OCI-LY3 (cell line): ENCODE data around the gene ZBTB49.

ENCODE experiments used
- H2AFZ ChIP-seq: fragments of 200-600, 300-600 bp; shearing (Covaris generic); 2 replicates; pipeline ENCODE4 v1.6.0; 2014; ENCODE audit warnings: antibody characterized with exemption, low read depth, low read length
- H3K27ac ChIP-seq: fragments of 200-600, 300-600 bp; sonication (generic); 2 replicates; pipeline ENCODE4 v1.5.1; 2014; ENCODE audit warnings: mild to moderate bottlenecking, low read length, moderate library complexity, mixed read lengths
- H3K27me3 ChIP-seq: fragments of 200-600, 300-600 bp; sonication (generic); 2 replicates; pipeline ENCODE4 v1.6.1; 2014; ENCODE audit warnings: low read depth, low read length, mixed read lengths
- H3K36me3 ChIP-seq: fragments of 200-600, 300-600 bp; sonication (generic); replicated peaks from 2 replicates; pipeline ENCODE3; 2014; ENCODE audit warnings: low read depth, low read length, mixed read lengths
- H3K4me1 ChIP-seq: fragments of 300-600, 200-600 bp; sonication (generic); 2 replicates; pipeline ENCODE4 v1.6.1; 2014; ENCODE audit warnings: low read length, mixed read lengths
- H3K4me2 ChIP-seq: fragments of 200-600, 300-600 bp; sonication (generic); 2 replicates; pipeline ENCODE4 v1.6.1; 2014; ENCODE audit warnings: low read length, mixed read lengths
- H3K4me3 ChIP-seq: fragments of 300-600, 200-600 bp; sonication (generic); 2 replicates; pipeline ENCODE4 v1.5.1; 2014; ENCODE audit warnings: antibody characterized with exemption, mild to moderate bottlenecking, low read length, moderate library complexity
- H3K79me2 ChIP-seq: fragments of 300-600, 200-600 bp; shearing (Covaris generic); 2 replicates; pipeline ENCODE4 v1.6.1; 2014; ENCODE audit warnings: mild to moderate bottlenecking, low read length, mixed read lengths
- H3K9ac ChIP-seq: fragments of 300-600, 200-600 bp; shearing (Covaris generic); 2 replicates; pipeline ENCODE4 v1.6.0; 2014; ENCODE audit warnings: mild to moderate bottlenecking, low read length, moderate library complexity
- H3K9me3 ChIP-seq: fragments of 200-600, 300-600 bp; shearing (Covaris generic); 2 replicates; pipeline ENCODE4 v1.6.1; 2014; ENCODE audit warnings: low read length, mixed read lengths; ENCODE audit not compliant: insufficient read depth
- H4K20me1 ChIP-seq: fragments of 200-600, 300-600 bp; sonication (generic); 2 replicates; pipeline ENCODE4 v1.6.1; 2016; ENCODE audit warnings: low read length, mixed read lengths; ENCODE audit not compliant: insufficient read depth
- CTCF ChIP-seq: fragments of 200-600, 300-600 bp; sonication (generic); IDR thresholded peaks from 2 replicates; pipeline ENCODE4 v1.5.1; 2014; ENCODE audit warnings: antibody characterized with exemption, low read length, low read depth
- EZH2phosphoT487 ChIP-seq: fragments of 200-600 bp; shearing (Covaris generic); IDR thresholded peaks from 2 replicates; pipeline ENCODE4 v1.6.1; 2018; ENCODE audit warnings: antibody characterized with exemption, mixed run types, low read depth

The ZBTB49 gene

GRCh38 chr4:4308800-4309441 is 18.9 kb downstream of the ZBTB49 start:
- Histone ChIP-seq H3K4me3 (no peak overlapping the region), H3K9ac (no peak overlapping the region), H3K4me1 (peaks cover 38% of the 10 kb centered on the region), H4K20me1 (no peaks in the 10 kb centered on the region), H3K36me3 (peaks cover 21% of the 10 kb centered on the region), H3K27me3 (no peaks in the 10 kb centered on the region), H3K4me2 (no peak overlapping the region), H2AFZ (no peak overlapping the region), H3K27ac (no peak overlapping the region), H3K79me2 (peaks cover 13% of the 10 kb centered on the region; the same call in 1 of the 2 replicates), H3K9me3 (no peaks in the 10 kb centered on the region)
- TF ChIP-seq CTCF (no peak), EZH2phosphoT487 (no peak)

- Histone ChIP-seq H3K4me3 (peak overlapping the region; percentile 49), H3K36me3 (peaks cover 14% of the 10 kb centered on the region), H3K4me1 (peaks cover 61% of the 10 kb centered on the region), H3K27me3 (no peaks in the 10 kb centered on the region), H4K20me1 (no peaks in the 10 kb centered on the region), H3K79me2 (peaks cover 12% of the 10 kb centered on the region; the same call in 1 of the 2 replicates), H3K9ac (peak overlapping the region; percentile 92), H3K4me2 (peak overlapping the region; percentile 71), H3K9me3 (no peaks in the 10 kb centered on the region), H2AFZ (no peak overlapping the region), H3K27ac (peak overlapping the region; percentile 98)
- TF ChIP-seq EZH2phosphoT487 (no peak), CTCF (peak; percentile 60)
Measured at GRCh38 chr4:4311193-4311592, 21.1 kb downstream of the ZBTB49 start.

- peaks cover 23% of the 10 kb centered on the region for H3K36me3 ChIP-seq
- no peak overlapping the region for H2AFZ ChIP-seq
- no peaks in the 10 kb centered on the region for H3K9me3 ChIP-seq
- peak overlapping the region; percentile 92 for H3K9ac ChIP-seq
- no peaks in the 10 kb centered on the region for H3K27me3 ChIP-seq
- H3K4me1 ChIP-seq = peaks cover 98% of the 10 kb centered on the region
- H3K4me3 ChIP-seq = peak overlapping the region; percentile 38
- peak overlapping the region; percentile 71 for H3K4me2 ChIP-seq
- H3K27ac ChIP-seq = peak overlapping the region; percentile 98
- H3K79me2 ChIP-seq = no peaks in the 10 kb centered on the region
- TF ChIP-seq EZH2phosphoT487 (no peak), CTCF (no peak)
- H4K20me1 ChIP-seq = no peaks in the 10 kb centered on the region
Measured at GRCh38 chr4:4315461-4316149, 25.6 kb downstream of the ZBTB49 start.

- H3K36me3 ChIP-seq = peaks cover 28% of the 10 kb centered on the region
- peak overlapping the region; percentile 98 for H3K27ac ChIP-seq
- peak overlapping the region; percentile 92 for H3K9ac ChIP-seq
- no peaks in the 10 kb centered on the region for H3K79me2 ChIP-seq
- H2AFZ ChIP-seq = no peak overlapping the region
- H3K4me3 ChIP-seq = peak overlapping the region; percentile 38
- no peaks in the 10 kb centered on the region for H3K27me3 ChIP-seq
- H3K9me3 ChIP-seq = no peaks in the 10 kb centered on the region
- peak overlapping the region; percentile 71 for H3K4me2 ChIP-seq
- H3K4me1 ChIP-seq = peaks cover 98% of the 10 kb centered on the region
- TF ChIP-seq CTCF = no peak
- TF ChIP-seq EZH2phosphoT487 = no peak
- H4K20me1 ChIP-seq = no peaks in the 10 kb centered on the region
Measured at GRCh38 chr4:4316150-4316495, 26.1 kb downstream of the ZBTB49 start.
